ENCODE measurements around the gene CBX8. TPM values are rescaled to one million over a fixed set of nuclear protein-coding genes. Genes with fewer than 3 reads are reported as not detected.
A peak's percentile ranks its signal among the peaks of the same experiment; 100 is the strongest.

The CBX8 gene
- total RNA-seq, 1 donor from 2014 or later, result 1.4 TPM

DNA sequence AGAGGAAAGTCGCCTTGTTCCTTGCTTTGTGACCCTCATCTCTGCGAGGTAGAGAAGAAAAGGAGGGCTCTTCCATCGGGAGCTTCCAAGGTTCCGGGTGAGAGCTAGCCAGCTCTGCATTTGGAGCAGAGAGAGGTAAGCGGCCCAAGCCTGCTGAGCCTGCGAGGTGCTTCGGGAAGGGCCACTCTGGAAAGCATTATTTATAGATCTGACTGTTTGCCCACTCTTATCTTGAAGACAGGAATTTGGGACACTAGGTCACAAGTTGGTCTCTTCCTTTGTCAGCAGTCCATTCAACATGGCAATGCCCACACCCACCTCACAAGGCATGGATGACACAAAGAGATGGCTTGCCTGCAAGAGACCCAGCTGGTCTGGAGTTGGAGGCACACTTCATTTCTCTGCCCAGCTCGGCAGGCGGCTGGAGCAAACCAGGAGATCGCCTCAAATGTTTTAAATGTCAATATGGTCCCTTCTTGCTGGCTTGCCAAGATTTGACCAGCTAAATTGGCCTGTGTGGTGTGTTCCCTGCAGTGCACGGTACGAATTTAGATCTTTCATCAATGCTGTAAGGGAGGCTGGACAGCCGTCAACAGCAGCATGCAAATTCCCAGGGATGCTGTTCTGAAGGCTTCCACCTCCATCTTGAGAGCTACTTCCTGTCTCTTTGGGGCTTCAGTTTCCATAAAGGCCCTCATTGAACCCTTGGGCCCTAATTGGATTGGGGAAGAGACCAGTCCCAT lies 22.8 kb upstream of the CBX8 start:
- DNase-seq (ENCODE audit: low read depth in 2 of 2), result no peak

DNA sequence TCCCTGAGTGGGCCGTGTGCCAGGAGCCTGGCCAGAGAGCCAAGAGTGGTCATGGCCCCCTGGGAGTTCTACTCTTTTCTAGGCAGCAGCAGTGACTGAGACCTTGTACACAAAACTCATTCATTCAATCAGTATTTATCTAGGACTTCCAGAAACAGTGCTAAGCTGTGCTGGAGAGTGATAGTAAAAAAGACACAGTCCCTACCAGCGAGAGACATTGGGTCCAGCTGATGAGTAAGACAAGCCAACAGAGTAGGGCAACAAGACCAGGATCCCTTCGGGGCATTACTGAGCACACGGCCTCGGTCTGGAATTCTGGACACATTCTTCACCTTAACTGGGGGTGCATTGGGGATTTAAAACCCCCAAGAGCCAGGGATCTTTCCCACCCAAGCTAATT lies 22.2 kb upstream of the CBX8 start:
- no peak for DNase-seq (ENCODE audit: low read depth in 2 of 2)

DNA sequence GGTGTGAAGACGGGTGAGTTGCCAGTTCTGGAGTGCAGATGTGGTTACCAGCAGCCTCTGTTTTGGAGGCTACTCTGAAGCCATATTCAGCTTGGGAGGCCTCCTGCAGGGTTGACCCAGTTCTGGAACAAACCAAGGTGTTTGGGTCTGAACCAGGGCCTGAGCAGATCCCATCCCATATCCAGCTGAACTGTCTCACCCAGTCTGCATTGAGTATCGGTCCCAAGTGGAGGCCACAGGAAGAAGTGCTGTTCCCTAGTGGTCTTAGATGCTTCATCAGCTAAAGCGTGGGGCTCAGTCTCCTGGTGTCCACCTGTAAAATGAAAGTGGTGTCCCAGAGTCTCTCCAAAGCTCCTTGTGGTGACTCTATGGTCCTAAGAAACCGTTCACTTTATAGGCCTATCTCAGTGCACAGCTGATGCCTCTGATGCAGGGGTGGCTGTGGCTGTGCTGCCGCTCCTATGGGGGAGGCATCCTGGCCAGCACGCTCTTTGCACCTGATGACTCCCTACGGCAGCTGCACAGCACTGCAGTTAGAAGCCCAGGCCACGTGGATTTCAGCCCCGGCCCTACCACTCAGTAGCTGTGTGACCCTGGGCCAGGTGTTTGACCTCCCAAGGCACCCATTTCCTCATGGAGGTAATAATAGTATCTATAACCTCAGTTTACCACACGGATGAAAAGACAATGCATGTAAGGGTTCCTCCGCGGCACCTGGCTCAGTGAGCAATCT lies 21.3 kb upstream of the CBX8 start:
- no peak for DNase-seq (ENCODE audit: low read depth in 2 of 2)

DNA sequence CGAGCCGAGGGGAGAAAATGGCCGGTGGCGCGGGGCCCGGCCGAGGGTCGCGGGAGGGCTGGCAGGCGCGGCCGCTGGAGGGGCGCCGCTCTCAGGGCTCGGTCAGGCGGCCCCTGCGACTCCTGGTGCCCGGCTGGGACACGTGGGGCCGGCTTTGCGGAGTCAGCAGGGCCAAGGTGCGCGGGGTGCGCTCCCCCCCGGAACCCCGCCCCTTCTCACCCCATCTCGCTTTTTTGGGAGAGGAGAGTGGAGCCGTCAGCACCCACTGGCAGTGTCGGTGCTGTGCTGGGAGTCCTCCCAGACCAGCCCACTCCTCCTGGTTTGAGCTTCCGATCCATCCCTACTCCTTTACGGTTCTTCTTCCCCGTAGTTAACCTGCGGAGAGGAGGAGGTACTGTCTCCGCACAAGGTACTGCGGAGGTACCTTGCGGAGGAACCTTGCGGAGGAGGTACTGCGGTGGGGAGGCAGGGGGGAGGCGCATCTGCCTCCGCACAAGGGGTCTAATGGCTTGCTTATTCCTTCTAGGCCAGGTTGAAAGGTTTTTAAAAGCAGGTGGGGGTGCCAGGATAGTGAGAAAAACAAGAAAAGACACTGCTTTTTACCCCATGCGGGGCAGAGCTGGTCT lies 19.1 kb upstream of the CBX8 start:
- no peak for DNase-seq (ENCODE audit: low read depth in 2 of 2)

DNA sequence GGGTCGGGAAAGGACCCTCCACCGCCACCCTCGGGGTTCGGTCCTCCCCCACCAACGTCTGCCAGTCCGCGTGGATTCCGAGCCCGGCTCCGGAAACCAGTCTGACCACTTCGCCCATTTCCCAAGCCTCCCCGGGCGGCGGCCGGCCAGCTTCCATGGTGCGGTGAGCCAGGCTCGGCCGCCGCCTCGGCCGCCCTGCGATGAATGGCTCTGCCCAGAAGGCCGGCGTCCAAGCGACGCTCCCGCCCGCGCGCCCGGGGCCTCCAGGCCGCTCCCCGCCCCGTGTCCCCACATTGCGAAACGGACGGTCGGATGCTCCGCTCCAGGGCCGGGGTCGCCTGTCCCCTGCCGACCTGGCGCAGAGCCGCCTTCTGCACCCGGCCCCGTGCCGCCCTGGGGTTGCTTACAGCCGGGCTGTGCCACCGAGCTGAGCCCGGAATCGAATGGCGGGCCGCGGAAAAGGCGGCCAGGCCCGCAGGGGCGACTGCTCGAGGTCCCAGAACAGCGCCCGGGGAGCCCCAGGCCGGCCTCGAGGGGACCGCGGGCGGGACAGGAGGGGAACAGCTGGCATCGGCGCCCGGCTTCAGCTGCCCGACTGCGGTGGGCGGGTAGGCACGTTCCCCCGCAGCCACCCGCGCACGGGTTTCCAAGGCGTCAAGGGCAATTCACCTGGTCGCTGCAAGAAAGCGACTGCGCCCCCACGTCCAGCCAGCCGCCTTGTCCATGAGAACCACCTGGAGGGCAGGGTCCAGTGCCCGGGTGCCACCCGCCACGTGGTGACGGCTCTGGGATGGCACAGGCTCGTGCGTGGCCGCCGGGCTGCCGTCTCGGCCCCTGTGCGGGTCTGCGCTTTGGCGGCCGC lies 18.3 kb upstream of the CBX8 start:
- no peak for DNase-seq (ENCODE audit: low read depth in 2 of 2)

DNA sequence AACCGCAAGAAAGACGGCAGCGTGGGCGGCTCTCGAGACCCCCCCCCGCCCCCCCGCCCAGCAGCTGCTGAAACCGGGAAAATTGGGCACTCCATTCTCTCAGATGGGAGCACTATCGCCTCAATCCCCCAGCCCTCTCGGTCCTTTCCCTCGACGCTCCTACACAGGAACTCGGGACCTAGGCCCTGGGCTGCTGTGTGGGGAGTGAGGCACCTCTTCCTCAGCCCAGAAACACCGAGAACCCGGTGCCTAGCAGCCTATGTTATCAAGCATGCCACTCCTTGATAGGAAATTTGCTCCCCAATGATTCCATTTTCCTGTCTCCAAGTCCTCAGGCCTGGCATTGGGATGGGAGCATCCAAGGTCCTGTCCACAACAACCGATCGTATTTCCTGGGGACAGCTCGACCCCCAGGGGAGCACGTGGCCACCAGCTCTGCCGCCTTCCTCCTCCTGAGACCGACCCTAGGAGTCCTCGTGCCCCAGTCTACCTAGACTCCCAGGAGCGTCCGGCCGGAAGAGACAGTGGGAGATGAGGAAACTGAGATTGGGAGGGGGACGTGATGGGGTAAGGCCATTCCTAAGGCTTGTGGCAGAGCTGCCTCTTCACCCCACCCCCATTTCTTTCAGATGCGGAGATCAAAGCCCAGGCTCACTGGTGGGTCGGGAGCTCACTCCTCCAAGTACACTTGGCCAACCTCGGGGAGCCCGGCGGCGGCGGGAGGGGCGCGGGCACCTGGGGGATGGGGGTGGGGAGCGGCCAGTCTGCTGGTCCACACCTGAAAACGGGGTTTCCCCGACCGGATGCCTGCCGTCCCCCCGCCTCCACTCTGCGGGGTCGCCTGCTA lies 17.5 kb upstream of the CBX8 start:
- DNase-seq (ENCODE audit: low read depth in 2 of 2), result no peak

DNA sequence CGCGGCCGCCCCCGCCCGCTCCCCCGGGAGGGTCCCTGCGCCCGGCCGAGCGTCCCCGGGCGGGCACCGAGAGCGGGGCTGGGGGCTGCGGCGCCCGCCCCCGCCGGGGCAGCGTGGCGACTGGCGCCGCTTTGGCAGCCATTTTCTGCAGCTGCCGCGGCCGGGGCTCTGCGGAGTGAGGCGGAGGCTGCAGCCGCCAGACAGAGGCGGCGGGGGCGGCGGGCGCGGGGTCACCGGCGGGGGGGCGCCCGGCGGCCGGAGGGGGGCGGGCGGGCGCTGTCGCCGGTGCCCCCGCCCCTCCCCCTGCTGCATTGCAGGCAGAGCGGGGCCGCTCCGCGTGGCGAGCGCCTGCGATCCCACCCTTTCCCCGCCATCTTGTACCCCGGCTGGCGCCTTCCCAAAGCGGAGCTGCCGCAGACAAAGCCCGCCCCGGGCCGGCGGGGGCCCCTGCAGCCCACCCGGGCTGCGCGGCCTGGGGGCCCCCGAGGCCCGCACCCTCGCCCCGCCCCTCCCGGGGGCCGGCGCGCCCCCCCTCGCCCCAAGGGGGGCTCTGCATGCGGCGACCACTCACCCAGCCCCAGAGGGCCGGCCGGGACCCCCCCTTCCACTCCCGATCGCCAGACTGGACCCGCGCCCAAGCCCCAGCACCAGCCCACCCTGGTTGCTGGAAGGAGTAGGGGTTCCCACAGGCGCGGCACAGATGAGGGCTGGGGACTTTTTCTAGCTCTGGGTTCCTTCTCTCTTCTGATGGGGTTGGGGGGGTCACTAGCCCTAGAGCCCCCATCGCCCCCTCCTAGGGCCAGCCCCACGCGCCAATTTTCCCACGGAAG lies 16.6 kb upstream of the CBX8 start:
- no peak for DNase-seq (ENCODE audit: low read depth in 2 of 2)

DNA sequence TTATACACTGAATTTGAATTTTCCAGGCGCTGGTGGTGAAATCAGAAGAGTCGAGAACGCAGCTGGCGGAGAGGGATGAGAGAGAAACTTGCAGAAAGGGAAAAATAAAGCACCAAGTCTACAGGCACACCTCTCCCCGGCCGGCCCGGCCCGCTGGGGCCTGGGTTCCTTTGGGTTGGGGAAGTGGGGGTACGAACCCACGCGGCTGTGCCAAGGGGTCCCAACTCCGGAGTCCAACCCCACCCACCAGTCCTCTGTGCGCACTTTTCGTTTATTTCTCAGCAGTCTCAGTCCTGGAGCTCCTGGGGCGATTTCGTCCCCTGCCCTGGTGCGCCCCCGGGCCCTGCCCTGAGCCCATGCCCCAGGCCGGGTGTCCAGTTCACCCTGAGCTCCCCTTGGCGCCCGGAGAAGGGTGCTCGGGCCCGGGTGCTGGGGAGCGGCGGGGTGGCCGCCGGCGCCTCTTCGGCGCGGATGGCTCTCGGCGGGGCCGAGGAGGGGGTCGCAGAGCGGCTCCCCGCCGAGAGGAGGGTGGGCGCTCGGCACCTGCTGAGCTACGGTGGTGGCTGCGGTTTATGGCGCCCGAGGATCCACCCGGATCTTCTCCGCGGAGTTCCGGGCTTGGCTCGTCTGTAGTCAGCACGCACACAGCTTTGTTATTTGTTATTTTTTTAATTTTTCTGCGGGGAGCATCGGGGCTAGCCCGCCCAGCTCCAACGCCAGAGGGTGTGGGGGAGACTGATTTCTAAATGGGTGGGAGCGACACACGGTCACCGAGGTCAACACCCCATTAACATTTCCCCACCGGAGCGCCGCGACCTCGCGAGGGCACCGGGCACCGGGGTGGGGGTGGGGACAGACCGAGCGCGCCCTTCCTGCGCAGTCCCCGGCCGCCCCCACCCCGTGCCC lies 15.7 kb upstream of the CBX8 start:
- DNase-seq (ENCODE audit: low read depth in 2 of 2), result no peak

DNA sequence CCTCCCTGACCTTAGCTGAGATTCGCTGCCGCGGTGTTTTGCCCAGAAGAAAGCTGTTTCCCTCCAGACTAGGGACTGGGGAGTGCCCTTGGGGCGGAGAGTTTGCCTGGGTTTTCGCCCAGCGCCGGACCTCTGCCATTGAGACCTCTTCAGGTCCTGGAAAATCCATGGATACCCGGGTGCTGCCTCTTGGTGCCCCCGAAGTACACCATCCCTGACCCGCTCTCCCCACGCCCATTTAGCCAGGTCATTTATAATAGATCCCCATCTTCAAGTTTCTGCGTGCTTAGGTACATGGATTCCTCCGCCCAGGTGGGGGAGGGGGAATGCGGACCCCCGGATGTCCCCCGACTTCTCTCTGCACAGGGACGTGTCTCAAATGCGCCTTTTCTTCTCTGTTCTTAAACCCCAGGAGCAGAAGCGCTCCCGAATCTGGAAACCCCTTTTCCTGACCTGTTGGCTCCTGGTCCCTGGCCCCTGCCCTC lies 15.0 kb upstream of the CBX8 start:
- no peak for DNase-seq (ENCODE audit: low read depth in 2 of 2)

DNA sequence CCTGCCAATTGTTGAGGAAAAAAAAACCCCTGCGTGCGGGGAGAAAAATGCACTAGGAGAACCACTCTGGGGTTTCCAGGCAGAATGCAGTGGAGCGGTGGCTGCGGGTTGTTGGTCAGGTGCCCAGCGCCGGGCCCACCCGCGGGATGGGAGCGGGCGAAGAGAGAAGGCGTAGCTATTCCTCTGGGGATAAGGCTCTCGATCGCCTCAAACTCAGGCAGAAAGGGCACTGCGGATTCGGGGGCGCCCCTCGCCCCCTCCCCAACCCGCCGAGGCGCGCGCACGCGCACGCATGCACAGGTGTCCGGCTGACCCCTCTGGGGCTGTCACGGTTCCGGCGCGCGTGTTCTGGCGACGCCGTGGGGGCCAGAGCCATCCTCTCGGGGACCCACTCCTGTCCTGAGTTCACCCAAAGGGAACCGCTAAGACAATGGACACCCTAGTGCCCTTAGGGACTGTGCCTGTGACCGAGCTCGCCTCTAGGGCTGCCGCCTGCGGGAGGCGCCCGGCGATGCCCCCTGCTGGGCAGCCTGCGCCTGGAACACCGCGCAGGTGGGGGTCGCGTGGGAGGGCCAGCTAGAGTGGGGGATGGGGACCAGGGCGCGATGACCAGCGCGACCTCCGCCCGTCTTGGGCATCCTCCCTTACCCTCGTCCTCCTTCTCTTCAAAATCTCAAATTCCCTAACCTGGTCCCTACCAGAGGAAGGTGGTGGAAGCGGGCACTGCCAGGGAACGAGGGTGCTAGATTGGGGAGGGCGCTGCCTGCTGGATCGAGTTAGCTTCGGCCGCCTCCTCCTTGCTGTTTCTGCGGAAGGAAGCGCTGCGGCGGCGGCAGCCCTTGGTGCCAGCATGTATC lies 14.4 kb upstream of the CBX8 start:
- DNase-seq (ENCODE audit: low read depth in 2 of 2), result peak in 1 of 2 donors; percentile 61

DNA sequence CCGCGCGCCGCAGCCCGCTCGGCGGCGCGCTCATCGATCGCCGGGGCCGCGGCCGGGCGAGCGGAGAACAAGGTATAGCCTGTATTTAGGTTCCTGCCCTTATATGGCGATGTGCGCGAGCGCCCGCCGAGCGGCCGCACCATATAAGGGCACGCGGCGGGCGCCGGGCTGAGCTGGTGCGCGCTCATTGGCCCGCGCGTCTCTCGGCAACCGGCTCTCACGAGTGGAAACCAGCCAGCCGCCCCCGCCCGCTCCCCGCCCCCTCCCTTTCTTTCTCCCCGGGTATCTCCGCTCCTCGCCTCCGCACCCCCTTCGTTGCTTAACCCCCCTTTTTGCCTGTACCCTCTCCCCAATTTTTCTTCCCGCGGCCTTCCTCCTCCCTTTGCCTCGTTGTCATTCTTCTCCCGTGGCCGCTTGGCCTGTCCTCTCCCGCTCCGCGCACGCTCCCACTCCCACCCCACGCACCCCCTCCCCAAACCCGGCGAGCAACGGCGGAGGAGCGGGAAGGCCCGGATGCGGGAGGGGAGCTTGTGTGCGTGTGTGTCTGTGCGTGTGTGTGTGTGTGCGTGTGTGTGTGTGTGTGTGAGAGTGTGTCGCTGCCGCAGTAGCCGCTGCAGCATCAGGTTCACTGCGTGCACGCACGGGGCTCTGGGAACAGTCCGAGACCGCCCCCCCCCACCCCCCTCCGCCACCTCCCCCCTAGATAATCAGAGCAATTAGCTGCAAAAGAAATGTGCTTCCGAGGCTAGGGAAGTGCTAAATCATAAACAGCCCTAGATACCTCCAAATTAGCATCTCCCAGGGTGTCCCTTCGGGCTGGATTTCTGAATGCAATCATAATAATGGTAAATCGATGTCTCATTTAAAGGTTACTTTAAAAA lies 13.5 kb upstream of the CBX8 start:
- peak; percentile 62 to 89 for DNase-seq (ENCODE audit: low read depth in 2 of 2)

DNA sequence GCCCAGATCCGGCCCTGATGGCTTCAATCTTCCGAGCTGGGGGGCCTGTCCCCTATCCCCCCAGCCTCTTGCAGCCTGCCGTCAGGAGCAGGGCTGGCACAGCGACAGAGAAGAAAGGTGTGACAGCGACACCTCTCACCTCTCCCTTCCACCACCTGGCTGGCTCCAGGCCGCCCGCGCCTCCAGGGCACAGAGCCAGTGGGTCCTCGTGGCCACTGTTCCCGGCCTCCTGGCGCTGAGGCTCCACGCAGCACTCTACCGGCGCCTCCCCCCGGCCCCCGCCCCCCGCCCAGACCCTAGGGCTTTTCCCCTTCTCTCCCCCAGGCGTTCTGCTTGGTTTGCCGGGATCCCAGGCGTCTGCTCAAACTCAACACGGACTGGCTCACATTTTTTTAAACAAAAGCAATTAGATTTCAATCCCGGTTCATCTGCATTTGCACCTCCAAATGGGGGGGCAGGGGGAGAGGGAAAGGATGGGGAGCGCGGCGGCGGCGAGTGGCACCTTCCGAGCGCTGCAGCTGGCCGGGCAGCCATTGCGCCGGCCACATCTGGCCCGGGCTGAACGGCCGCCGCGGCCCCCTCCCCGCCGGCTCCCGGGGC lies 12.8 kb upstream of the CBX8 start:
- DNase-seq (ENCODE audit: low read depth in 2 of 2), result no peak

DNA sequence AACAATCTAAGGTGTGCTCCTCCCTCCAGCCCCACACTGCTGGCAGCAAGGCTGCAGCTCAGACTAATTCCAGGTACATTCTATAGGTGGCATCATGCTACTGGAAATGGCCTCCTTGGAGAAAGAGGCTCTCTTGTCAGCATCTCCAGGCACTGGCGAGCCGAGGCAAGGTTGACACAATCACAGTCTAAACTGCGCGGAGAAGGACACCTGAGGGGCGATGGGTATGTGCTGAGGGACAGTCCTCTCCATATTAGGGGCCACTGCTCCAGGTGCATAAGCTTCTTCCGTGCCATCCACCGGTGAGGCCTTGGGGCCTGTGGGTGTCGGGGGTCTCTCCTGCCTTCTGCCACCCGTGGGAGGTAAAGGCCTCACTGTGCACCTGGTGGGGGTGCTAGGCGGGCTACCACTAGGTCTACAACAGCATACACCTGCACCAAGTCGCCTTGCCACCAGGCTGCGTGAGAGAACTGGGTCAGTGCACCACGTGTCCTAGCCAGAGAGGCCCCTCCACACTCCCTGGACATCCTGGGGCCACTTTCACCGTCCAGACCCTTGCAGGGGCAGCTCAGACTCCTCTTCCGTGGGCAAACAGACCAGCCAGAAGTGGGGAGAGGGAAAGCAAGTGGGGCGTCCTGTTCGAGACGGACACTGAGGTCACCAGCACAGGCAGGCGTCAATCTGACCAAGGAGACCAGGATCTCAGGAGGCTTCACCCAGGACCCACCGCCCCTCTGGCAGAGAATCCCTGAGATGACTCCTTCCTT lies 12.1 kb upstream of the CBX8 start:
- peak in 1 of 2 donors; percentile 53 for DNase-seq (ENCODE audit: low read depth in 2 of 2)

DNA sequence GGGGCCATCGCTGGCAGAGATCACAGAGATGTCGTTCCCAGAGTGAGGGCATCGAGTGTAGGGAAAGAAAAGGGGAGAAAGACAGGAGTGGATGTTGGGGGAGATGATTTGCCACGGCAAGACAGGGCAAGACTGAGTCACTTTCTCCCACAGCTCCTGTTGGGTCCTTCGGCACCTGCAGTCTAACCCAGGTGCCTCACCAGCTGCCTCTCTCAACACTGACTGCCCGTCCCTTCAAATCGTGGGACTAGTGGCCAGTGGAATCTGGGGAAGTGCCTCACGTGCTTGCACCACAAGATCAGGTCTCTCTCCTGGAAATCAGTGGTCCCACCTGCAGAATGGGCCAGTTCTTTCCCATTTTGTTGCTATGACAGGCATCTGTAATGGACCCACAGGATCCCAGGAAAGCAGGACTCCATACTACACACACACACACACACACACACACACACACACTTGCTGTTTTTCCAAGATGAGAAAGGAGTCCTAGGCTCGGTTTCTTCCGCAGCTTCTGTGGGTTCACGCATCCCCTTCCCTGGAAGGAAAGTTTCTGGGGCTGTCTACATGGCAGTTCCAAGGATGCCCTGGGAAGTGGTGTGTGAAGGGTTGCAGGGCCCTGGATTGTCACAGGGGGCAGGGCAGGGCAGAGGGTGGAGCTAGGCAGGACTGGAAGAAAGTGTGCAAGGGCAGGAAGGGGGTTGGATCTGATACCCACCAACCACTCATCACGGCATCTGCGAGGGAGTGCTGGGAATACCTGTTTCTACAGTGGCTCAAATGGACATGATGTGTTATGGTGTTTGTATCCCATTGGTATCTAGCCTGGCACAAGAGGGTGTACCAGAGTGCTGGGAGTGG lies 10.2 kb upstream of the CBX8 start:
- DNase-seq (ENCODE audit: low read depth in 2 of 2), result no peak

DNA sequence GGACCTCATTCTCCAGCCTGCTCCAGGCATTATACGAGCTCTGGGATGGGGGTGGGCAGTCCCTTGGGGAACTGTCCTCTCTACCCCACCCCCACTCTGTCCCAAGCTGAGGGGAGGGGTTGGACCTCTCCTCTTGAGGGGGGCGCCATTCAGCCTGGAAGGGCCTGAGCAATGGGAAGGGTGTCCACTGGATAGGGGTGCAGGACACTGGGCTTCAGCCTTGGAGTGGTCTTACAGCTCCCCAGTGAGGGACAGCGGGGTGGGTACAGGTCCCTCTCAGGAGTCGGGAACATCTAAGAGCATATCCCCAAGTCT lies 9.5 kb upstream of the CBX8 start:
- no peak for DNase-seq (ENCODE audit: low read depth in 2 of 2)

All from dermis microvascular lymphatic vessel endothelial cell (primary cell).